ENCODE data around the gene WASF3.

The WASF3 gene

DNA sequence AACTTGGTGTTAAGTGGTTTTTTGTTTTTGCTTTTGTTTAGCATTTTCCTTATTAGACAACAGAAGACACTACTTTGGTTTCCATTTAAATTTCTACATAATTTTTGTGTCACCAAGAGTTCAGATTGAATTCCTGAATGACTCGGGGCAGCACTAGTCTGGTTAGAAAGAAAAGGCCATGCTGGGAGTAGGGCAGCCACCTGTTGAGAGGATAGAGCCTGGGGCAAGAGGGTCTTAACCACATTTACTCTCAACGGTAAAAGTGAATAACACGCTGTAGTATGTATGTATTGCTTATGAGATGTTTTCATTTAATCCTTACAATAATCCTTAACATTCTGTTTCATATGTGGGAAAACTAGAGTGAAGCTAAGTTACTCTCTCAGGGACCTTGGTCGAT is 131.5 kb downstream of the WASF3 start:
- no peak for DNase-seq

DNA sequence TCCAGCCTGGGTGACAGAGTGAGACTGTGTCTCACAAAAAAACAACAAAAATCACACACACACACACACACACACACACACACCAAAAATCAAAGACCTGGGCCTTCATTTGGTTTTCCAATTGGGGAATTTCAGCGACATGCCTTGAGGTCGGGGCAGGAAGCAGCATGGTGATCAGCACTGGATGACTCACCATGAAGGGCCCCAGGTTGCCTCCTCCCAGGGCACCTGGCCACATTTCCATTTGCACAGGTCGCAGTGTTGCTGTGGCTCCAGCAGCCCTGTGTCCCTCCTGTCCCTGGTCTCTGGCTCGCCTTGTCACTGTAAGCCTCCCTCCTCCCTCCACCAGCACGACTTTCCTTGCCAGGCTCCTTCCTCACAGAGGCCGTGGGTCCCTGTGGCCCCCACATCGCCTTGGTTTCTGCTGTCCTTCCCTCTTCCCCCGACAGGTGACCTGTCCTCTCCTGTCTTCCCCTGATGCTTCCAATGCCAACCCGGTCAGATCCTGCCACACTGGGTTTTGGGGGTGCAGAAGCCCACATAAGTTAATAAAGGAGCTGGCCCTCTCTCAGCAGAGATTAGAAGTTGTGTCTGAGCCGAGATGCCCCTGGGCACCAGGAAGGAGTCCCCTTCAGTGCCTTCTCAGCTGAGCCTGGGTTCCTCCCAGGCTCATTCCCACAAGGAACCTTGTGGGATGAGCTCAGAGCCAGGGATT is 136.4 kb downstream of the WASF3 start:
- DNase-seq = no peak

DNA sequence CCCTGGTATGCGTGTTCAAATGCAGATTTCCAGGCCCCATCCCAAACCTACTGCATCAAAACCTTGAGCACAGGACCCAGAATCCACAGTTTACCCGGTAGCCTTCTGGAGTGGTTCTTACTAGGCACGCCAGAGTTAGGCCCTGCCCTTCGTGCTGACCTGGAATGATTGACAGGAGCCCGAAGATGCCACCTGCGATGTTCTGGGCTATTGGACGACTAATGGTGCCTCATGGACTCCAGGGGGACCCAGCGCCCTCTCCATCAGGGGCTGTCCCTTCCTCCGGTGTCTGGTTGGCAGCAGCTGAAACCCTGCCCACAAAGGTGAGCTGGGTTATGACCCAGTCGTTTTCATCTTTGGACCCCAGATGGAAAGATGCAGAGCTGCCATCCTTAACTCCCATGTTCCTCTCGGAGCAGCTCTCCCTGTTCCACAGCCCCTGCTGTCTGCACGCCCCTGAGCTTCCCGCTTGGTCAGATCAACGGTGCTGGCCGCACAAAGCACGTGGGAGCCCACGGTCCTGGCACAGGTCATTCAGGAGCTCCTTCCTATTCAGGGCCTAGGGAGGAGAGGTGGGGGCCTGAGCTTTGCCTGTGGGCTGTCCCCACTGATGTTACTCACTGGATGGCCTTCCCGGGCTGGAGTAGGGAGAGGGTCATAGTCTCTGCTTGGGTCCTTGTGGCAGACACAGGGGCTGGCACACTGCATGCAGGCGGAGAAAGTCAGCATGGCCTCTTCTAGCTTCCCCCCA is 137.3 kb downstream of the WASF3 start:
- DNase-seq = no peak

DNA sequence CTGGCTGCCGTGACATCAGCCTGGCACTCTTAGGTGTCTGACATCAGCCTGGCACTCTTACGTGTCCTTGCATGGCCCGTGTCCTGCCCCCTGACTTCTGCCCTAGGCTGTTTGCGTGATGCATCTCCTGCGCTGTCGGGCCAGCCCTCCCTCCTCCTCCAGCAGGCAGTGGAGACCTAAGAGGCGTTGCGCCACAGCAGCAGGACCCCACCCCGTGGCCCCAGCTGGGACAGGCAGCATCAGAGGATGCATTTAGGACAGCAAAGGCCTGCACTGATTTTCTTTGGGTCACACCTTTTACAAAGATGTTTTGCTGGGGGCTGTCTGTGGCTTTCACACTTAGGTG is 137.8 kb downstream of the WASF3 start:
- no peak for DNase-seq

DNA sequence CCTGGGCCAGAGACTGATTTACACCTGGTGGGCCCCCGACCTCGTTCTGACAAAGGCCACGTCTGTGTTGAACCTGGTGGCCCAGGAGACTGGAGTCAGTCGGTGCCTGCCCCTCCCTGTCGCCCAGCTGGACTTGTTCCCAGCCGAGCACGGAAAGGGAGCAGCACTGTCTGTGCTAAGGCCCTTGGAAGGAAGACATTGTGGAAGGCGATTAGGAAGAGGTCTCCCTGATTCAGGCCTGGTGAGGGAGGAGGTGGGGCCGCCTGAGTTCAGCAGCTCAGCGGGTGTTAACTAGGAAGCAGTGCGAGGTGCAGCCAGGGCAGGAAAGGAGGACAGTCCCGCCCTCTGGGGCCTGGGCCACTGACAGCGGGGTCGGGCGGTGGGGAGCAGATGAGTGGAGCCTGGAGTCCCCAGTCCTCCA is 138.4 kb downstream of the WASF3 start:
- DNase-seq = no peak

DNA sequence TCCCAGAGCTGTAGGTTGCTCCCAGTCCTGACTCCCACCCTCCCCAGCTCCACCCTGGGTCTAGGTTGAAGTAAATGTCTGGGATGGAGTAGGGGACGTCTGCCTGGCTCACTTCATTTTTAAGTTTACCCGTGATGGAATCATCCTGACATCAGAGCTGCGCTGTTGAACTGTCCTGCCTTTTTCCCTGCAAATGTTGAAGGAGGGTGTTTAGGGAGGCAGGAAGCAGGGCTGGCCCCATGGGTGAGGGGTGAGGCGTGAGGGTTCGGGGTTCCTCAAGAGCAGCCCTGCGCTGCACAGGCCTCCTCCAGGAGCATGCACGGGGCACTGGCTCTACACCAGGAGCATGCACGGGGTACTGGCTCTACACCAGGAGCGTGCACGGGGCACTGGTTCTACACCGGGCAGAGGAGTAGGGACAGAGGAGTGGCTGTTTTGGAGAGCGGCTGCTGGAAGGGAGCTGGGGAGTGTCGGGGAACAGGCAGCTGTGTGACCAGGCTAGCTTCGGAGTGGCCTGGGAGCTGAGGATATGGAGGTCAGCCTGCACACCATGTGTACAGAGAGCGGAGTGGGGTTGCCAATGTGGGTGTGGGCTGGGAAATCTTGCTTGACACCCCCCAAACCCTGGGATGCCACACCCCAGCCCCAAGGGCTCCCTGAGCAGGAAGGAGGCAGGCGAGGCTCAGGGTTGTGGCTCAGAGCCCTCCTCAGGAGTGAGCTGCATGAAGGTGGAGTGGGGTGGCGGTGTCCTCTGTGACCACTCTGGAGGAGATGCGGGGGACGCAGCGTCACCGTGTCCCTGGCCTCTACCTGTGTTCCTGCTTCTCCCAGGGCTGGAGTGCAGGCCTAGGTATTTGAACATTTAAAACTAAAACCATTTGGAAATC is 139.8 kb downstream of the WASF3 start:
- DNase-seq = no peak

DNA sequence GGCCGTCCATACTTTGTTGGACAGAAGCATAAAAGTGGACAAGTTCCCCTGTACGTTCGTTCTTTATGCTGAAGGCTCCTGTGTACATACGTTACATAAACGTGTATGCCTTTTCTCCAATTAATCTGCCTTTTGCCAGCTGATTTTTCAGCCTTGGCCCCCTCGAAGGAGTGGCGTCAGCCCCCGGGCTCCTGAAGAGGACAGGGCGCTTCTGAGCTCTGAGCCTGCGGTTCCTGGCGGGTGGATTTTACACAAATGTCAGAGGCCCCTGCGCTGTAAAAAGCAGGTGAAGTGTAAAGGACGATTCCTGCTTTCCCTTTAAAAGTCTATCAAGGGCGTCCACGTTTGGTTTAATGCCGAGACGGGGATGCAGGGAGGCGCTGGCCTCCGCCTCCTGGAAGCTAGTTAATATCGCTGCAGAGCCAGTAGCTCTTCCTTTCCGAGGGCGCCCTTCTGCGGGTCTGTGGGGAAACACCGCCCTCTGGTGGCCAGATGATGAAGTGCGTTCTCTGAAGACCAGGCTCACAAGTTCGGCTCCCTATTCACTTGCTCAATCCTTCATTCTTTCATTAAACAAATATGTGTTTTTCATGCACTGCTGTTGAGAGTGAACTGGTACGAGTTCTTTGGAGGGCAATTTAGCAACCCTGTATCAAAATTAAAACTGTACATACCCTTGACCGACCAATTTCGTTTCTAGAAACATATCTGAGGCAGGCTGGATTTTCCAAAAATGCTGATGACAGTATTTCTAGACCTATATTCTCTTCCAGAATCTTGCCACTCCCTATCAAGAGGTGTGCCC is 141.1 kb downstream of the WASF3 start:
- peak; percentile 78 for DNase-seq

DNA sequence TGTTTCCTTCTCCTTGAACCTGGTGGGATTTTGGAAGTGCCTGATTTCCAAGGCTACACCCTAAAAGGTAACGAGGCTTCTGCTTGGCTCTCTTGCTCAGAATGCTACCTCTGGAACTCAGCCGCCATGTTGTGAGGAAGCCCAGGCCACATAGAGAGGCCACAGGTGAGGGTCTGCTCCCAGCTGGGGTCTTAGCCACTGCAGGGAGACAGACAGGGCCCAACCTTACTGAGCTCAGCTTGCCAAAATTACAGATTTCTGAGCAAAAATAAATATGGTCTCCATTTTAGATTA is 141.7 kb downstream of the WASF3 start:
- DNase-seq = no peak

DNA sequence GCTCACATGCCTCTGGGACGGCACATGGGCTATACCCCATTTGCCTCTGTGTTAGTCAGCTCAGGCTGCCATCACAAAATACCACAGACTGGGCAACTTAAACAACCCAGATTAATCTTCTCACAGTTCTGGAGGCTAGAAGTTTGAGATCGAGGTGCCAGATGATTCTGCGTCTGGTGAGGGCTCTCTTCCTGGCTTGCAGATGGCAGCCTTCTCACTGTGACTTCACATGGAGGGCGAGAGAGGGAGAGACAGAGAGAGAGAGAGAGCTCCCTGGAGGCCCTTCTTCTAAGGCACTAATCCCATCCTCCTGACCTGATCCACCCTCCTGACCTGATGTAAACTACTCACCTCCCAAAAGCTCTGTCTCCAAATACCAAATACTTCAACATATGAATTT is 148.1 kb downstream of the WASF3 start:
- DNase-seq = no peak

DNA sequence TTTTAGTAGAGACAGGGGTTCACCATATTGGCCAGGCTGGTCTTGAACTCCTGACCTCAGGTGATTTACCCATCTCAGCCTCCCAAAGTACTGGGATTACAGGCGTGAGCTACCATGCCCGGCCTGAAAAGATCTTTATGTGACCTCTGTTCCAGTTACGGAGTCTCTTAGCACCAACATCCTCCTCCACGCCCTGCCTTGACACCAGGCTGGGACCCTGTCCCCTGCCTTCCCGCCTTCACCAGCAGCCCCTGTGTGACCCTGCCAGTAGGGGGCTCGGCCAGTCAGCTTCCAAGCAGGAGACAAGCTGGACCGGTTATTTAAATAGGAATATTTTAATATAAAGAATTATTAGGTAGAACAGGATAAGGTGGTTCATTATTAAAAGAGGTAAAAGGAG is 148.9 kb downstream of the WASF3 start:
- no peak for DNase-seq

DNA sequence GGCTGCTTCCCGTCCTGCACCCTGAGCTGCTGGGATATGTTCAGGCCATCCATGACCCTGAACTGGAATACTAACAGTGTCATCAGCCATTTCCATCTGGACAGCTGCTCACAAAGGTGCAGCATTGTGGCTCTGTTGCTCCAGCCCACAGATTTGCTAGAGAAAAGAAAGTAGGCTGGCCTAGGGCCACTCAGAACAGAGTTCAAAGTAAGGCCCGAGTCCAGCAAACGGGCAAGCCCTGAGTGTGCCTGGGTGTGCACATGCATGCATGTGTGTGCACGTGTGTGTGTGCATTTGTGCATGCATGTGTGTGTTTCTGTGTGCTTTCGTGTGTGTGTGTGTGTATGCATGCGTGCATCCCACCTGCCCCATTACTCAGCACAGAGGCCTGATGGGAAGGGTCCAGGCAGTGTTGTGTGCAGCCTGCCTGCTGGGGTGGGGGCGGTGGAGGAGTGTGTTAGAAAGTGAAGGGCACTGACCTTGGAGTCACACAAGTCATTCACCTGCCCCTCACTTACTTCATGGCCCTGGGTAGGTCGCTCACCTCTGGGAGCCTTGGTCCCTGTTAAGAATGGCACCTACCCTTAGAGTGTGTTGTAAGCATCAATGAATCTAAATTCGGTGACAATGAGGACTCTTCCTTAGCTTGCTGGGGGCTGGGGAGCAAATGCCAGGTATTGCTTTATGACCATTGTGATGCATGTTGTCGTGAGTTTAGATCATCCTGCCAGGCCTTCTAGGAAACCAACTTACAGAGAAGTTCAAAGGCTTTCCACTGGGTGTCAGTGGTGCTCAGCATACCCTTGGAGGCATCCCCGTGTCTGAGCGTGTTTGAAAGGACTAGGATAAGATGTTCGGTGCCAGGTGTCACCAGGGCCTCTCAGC is 149.9 kb downstream of the WASF3 start:
- DNase-seq = peak; percentile 75

DNA sequence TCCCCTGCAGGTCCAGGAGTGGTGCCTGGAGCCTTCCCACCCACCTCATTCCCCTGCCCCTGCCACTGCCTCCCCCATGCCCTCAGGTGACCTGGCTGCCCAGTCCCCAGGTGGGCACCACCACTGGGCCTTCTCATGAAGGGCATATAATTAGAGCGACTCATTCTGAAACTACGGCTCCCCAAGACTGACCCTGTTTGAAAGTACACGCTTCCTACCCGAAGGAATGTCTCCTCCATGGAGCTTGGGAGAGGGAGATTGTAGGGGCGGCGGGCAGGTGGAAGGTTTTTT is 150.5 kb downstream of the WASF3 start:
- DNase-seq = no peak

DNA sequence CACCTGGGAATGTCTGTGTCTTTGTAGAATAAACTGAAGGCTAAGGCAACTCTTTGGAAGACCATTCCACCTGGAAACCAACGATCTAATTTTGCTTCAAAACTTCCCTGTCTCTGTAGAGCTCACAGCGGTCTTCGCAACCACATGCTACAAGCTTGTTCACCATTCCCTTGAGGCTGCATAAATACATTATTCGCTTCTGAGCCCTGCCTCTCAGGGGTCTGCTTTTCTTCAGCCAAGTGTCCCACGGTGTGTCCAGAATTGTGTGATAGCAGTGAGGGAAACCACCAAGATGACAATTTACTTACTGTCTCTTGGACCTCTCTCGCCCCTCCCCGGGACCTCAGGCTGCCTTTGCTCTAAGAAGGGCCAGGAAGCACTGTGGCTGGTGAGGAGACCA is 152.0 kb downstream of the WASF3 start:
- DNase-seq = no peak

DNA sequence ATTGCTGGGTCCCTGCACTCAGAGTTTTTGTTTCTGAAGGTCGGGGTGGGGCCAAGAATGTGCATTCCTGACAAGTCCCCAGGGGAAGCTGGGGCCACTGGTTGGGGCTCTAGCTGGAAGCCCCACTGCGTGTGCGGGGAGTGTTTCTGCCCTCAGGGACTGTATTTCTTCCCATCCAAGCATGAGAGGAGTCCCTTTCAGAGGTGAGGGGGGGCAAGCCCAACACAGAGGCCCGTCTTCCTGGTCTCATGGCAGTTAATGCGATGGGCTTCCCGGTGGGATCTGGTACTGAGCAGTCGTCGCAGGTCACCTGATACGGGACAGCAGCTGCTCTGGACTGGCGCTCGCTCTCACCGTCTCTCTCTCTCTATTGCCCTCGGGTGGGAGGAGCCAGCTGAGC is 152.7 kb downstream of the WASF3 start:
- no peak for DNase-seq

DNA sequence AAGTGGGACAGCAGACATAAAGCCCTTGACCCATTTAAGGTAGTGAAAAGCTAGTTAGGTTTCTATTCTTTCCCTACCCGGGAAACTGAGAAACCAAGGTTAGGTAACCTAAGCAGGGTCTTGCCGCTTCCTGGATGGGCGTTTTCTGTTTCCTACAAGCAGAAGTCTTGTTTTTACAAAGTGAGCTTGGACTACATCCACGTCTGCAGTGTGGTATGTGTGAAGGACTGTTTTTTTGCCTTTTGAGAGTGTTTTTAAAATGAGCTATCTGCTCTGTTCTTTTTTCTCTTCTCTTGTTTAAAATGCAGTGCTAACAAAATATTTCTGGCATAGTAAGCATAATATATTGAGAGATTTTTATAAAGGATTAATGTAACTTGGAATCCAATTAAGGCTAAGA is 153.7 kb downstream of the WASF3 start:
- no peak for DNase-seq

DNA sequence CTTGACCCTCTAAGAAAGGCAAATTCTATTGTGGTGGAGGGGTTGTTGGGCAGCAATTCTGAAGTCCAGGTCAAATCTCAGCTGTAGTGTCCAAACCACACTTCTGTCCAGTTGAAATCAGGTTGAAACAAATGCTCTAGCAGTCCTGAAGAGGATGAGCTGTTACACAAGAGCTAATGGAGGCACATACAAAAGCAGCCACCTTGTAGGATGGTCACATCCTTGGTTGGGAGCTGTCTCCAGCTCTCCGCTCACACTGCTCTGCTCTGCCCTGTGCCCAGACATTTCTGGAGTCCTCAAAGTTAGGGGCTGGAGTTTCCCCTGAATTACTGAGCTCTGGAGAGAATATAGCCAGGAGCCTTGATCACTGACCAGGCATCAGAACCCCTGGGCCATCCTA is 155.9 kb downstream of the WASF3 start:
- no peak for DNase-seq

DNA sequence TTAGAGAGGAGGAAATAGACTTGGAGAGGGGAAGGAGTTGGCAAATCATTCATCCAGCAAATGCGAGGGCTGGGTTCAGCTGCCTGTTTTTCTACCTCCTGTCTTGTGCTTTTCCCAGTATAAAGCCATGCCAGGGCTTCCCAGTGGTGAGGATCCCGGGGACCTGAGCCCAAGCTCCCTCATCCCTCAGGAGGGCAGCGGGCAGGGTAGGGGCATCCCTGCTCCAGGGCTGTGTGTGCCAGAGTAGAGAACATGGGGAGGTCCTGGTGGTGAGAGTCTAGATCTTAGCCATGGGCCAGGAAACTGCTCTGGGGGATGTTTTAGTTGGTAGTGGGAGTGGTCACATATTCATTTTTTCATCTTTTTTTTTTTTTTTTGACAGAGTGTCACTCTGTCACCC is 159.5 kb downstream of the WASF3 start:
- no peak for DNase-seq

DNA sequence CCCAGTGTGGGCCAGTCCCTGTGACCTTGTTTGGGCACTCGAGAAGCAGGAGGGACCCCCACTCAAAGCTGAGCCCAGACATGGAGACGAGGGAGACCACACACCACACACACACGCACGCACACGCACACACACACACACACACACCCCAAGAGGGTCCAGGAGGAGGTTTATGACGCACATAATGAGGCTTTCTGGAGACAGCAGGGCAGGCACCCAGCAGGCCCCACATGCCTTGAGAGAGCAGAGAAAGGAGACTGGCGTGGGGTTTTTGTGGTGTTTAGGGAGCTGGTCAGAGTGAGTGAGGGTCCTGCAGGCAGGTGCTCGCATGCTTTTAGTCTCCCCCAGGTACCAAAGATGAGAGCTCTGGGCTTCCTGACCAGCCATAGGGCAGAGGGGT is 160.7 kb downstream of the WASF3 start:
- DNase-seq = no peak

DNA sequence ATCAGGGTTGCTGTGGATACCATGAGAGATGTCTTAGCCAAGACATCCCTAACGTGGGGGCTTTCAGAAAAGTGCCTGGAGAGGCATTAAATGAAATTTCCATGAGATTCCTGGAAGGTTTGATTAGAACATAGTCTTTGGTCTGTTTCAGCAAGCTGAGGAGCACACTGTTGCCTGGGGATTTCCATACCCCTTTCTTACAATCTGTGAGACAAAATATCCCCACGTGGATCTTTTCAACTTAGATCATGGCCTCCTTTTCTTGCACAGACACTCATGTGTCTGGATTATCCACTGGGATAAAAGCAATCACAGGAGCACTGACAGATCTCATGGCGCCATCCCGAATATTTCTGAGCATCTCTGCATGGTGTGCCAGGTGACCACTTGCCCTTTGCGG is 161.4 kb downstream of the WASF3 start:
- no peak for DNase-seq

DNA sequence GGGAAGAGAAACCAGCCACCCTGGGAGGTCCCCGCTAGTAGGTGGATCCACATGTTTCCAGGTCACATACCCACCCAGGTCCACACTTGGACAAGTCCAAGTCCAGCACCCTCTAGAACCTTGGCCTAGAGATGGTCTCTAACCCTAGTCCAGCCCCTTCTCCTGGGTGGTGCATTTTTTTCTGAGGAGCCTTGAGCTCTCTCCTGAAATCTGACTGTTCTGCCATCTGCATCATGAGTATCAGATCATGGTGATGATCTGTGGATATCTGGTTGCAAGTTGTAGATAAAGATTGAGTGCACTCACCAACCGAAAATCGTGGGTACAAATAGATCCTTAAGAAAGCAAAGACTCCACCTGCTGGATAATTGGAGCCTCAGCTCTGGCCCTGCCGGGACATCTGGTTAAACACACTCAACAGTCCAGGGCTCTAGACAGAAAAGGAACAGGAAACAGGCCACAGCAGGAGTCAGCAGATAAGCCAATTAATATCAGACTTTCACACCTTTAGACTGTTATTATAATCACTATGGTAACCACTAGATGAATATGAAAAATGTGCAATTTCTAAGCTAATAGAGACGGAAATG is 162.0 kb downstream of the WASF3 start:
- DNase-seq = peak; percentile 74

DNA sequence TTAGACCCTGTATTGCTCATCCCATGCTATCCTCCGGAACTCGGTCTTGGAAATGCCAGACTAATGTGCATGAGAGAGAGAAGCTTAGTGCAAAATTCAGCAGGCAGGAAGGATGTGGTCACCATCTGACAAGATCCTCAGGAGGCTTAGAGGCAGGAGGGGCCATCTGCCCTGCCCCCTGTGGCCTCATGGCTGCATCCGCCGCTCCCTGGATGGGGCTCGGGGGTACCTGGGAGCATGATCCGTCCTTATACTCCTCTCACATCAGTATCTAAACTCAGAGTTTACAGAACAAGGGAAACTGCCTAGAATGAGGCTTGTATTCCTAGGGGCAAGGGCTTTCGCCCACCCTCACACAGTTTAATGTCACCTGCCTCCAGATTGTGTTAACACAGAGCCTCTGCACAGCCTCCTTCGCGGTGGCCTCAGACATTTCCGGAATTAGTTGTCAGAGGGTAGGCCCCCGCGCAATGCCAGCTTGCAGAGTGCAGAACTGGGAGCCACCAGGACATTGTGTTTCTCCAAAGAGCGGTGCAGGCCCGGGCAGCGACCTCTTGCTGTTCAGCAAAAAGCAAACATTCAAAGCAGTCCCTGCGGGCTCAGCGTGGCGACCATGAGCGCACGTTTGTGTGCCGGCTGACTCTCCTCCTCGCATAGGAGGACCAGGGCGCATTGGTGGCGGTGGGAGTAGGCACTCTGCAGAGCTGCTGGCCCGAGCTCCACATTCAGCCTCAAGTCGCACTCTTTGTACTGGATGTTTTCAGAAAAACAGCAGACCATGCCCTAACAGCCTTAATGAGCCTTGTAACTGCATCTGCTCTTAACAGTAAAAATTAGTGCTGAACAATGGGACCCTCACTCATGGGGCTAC is 164.0 kb downstream of the WASF3 start:
- DNase-seq = peak; percentile 85

Measured in DMS153 (cell line).